ENCODE measurements around the gene MINDY4B. TPM values are rescaled to one million over a fixed set of nuclear protein-coding genes. Genes with fewer than 3 reads are reported as not detected.

The MINDY4B gene
- total and polyA plus RNA-seq, 10 of the 15 experiments (the other 5 are each of a cell fraction or from before 2014, with no cell fraction given) = not detected

- no peak for TF ChIP-seq ZBTB11 (CRISPR knock-in tag; IDR thresholded peaks at IDR 0.05)
- TF ChIP-seq DPF2 (IDR thresholded peaks at IDR 0.05) = no peak
- no peak for TF ChIP-seq RUNX3 (IDR thresholded peaks at IDR 0.05; ENCODE audit: low read length)
- TF ChIP-seq PAX8 (IDR thresholded peaks at IDR 0.05) = no peak
- TF ChIP-seq CHD2 (IDR thresholded peaks at IDR 0.05; ENCODE audit: borderline replicate concordance, low read depth, low read length) = no peak
- TF ChIP-seq BHLHE40 (IDR thresholded peaks at IDR 0.05; ENCODE audit: borderline replicate concordance in 1 of 2, low read depth in 2 of 2, low read length in 1 of 2) = no peak
- no peak for TF ChIP-seq MXI1 (IDR thresholded peaks at IDR 0.05; ENCODE audit: low read depth, low read length)
- no peak for TF ChIP-seq FOXM1 (IDR thresholded peaks at IDR 0.05; ENCODE audit: low read depth, low read length)
- no peak for TF ChIP-seq ATF7 (IDR thresholded peaks at IDR 0.05; ENCODE audit: low read depth)
Measured at GRCh38 chr3:150887031-150887430, 18.2 kb downstream of the MINDY4B start (continued).

GRCh38 chr3:150885535-150885934, 19.7 kb downstream of the MINDY4B start:
- FAIRE-seq (no peak), ATAC-seq (no peak), DNase-seq (ENCODE audit: low read depth, low spot score) (no peak)
- intact Hi-C loops (cut with micrococcal nuclease; ENCODE audit: unreplicated experiment) (no loop called here), in situ Hi-C loops (cut with MboI) (no loop called here)
- H3K27ac ChIP-seq (ENCODE audit: control insufficient read depth, insufficient read depth) = no peak overlapping the region
- H3K79me2 ChIP-seq (ENCODE audit: control insufficient read depth, insufficient read depth, low read length) = no peaks in the 10 kb centered on the region
- ChIA-PET SMC1A (ENCODE audit: uncharacterized antibody, unreplicated experiment) (no interaction called here), RAD21 (ENCODE audit: unreplicated experiment) (no interaction called here), CTCF (interaction anchor here (0.6 kb wide), 1 partner anchor 827 kb away, joined by 3 read pairs; no protein-coding TSS in a partner anchor), POLR2A (no interaction called here)
- no peaks in the 10 kb centered on the region for H4K20me1 ChIP-seq (ENCODE audit: control insufficient read depth, insufficient read depth)
- no peaks in the 10 kb centered on the region for H3K4me1 ChIP-seq (ENCODE audit: control insufficient read depth, insufficient read depth, low read length)
- no peak overlapping the region for H3K4me3 ChIP-seq
- H3K9ac ChIP-seq (ENCODE audit: control insufficient read depth, insufficient read depth, low read length) = no peak overlapping the region
- no peaks in the 10 kb centered on the region for H3K9me3 ChIP-seq (replicated peaks; ENCODE audit: control insufficient read depth, insufficient read depth, low read length)
- BruUV-seq (replicated peaks) = no TSS peak
- no peak overlapping the region for H3K4me2 ChIP-seq (ENCODE audit: control insufficient read depth, insufficient read depth)
- no peaks in the 10 kb centered on the region for H3K36me3 ChIP-seq (ENCODE audit: control insufficient read depth in 2 of 2, insufficient read depth in 2 of 2, low read length in 1 of 2)
- H2AFZ ChIP-seq (ENCODE audit: control insufficient read depth, low read depth, low read length) = no peak overlapping the region
- WGBS (ENCODE audit: insufficient coverage, insufficient replicate concordance, low lambda C conversion rate, missing lambda C conversion rate) = 2% methylated on average over 3 of the region's 3 CpGs
- peaks cover 1 to 3% of the 10 kb centered on the region in 2 experiments; a peak in 1 of 4 replicates for H3K27me3 ChIP-seq (replicated peaks in 1 of 2; ENCODE audit: control insufficient read depth in 2 of 2, insufficient read depth in 2 of 2, low read length in 1 of 2)
- TF ChIP-seq MEF2B (IDR thresholded peaks at IDR 0.05; ENCODE audit: partially characterized antibody, poor library complexity, severe bottlenecking) = no peak
- TF ChIP-seq ETV6 (conservative IDR thresholded peaks at IDR 0.05 in 1 of 2, IDR thresholded peaks at IDR 0.05 in 1 of 2; ENCODE audit: borderline replicate concordance in 1 of 2, low read depth in 1 of 2) = no peak
- no peak for TF ChIP-seq BCL11A (IDR thresholded peaks at IDR 0.05; ENCODE audit: low read depth, low read length)
- no peak for TF ChIP-seq TCF3 (IDR thresholded peaks at IDR 0.05; ENCODE audit: borderline replicate concordance, insufficient read depth, low read depth, low read length)
- no peak for TF ChIP-seq NFYB (IDR thresholded peaks at IDR 0.05; ENCODE audit: insufficient read depth, low read depth, low read length)
- no peak for TF ChIP-seq SRF (IDR thresholded peaks at IDR 0.05; ENCODE audit: low read depth in 2 of 2, low read length in 2 of 2)
- TF ChIP-seq RELA (IDR thresholded peaks at IDR 0.05; ENCODE audit: borderline replicate concordance, partially characterized antibody) = no peak
- no peak for TF ChIP-seq POLR2A (IDR thresholded peaks at IDR 0.05; ENCODE audit: low read depth, low read length)
- no peak for TF ChIP-seq RAD51 (IDR thresholded peaks at IDR 0.05)
- no peak for TF ChIP-seq HDAC2 (IDR thresholded peaks at IDR 0.05)
- TF ChIP-seq SMAD5 (IDR thresholded peaks at IDR 0.05; ENCODE audit: low read depth) = no peak

All from GM12878 (cell line).